DLD1 (cell line): ENCODE data around the gene ITLN1.

Experiments used
- in situ Hi-C: cut with HindIII; loops from 2 replicates; pipeline ENCODE4 v1.10.0; 2017; ENCODE audit warnings: low sequenced_read_pairs

ITLN1 gene

GRCh38 chr1:160858507-160858906 is 26.5 kb downstream of the ITLN1 start:
- in situ Hi-C loops: no loop called here

- in situ Hi-C loops: no loop called here
These were observed 26.9 kb downstream of the ITLN1 start for GRCh38 chr1:160858097-160858496.

GRCh38 chr1:160855181-160855981 is 29.6 kb downstream of the ITLN1 start:
- in situ Hi-C loops: no loop called here

GRCh38 chr1:160853754-160854153 is 31.2 kb downstream of the ITLN1 start:
- in situ Hi-C loops: no loop called here

GRCh38 chr1:160853014-160853413 is 32.0 kb downstream of the ITLN1 start:
- in situ Hi-C loops: no loop called here

GRCh38 chr1:160850993-160851392 is 34.0 kb downstream of the ITLN1 start:
- in situ Hi-C loops: no loop called here

- in situ Hi-C loops: no loop called here
These were observed 34.4 kb downstream of the ITLN1 start for GRCh38 chr1:160850541-160850940.

- in situ Hi-C loops: loop anchor here (25.0 kb wide), 1 partner anchor 159 kb away; no protein-coding TSS in a partner anchor
These were observed 38.7 kb downstream of the ITLN1 start for GRCh38 chr1:160846281-160846680.

GRCh38 chr1:160844447-160845232 is 40.3 kb downstream of the ITLN1 start:
- in situ Hi-C loops: loop anchor here (25.0 kb wide), 1 partner anchor 157 kb away; no protein-coding TSS in a partner anchor

GRCh38 chr1:160841079-160841478 is 43.9 kb downstream of the ITLN1 start:
- in situ Hi-C loops: loop anchor here (25.0 kb wide), 1 partner anchor 154 kb away; no protein-coding TSS in a partner anchor

- in situ Hi-C loops: loop anchor here (25.0 kb wide), 1 partner anchor 152 kb away; no protein-coding TSS in a partner anchor
These were observed 45.2 kb downstream of the ITLN1 start for GRCh38 chr1:160839746-160840145.

GRCh38 chr1:160838888-160839287 is 46.1 kb downstream of the ITLN1 start:
- in situ Hi-C loops: loop anchor here (25.0 kb wide), 1 partner anchor 152 kb away; no protein-coding TSS in a partner anchor

GRCh38 chr1:160837558-160838205 is 47.3 kb downstream of the ITLN1 start:
- in situ Hi-C loops: loop anchor here (25.0 kb wide), 1 partner anchor 150 kb away; no protein-coding TSS in a partner anchor

GRCh38 chr1:160836981-160837557 is 47.9 kb downstream of the ITLN1 start:
- in situ Hi-C loops: loop anchor here (25.0 kb wide), 1 partner anchor 150 kb away; no protein-coding TSS in a partner anchor

GRCh38 chr1:160836561-160836960 is 48.4 kb downstream of the ITLN1 start:
- in situ Hi-C loops: loop anchor here (25.0 kb wide), 1 partner anchor 149 kb away; no protein-coding TSS in a partner anchor

- in situ Hi-C loops: loop anchor here (25.0 kb wide), 1 partner anchor 148 kb away; no protein-coding TSS in a partner anchor
These were observed 49.2 kb downstream of the ITLN1 start for GRCh38 chr1:160835751-160836150.

- in situ Hi-C loops: loop anchor here (25.0 kb wide), 1 partner anchor 148 kb away; no protein-coding TSS in a partner anchor
These were observed 49.9 kb downstream of the ITLN1 start for GRCh38 chr1:160834945-160835565.

GRCh38 chr1:160830321-160831153 is 54.4 kb downstream of the ITLN1 start:
- in situ Hi-C loops: loop anchor here (25.0 kb wide), 1 partner anchor 143 kb away; no protein-coding TSS in a partner anchor

GRCh38 chr1:160829766-160830165 is 55.2 kb downstream of the ITLN1 start:
- in situ Hi-C loops: loop anchor here (25.0 kb wide), 1 partner anchor 142 kb away; no protein-coding TSS in a partner anchor
